ENCODE results near the gene ECM1. TPM values are rescaled to one million over a fixed set of nuclear protein-coding genes. Genes with fewer than 3 reads are reported as not detected.

ECM1 gene
- total RNA-seq, 4 donors from 2014 or later: 17.4 to 32.9 (median 18.6) TPM

- 39% methylated on average over 13 of the region's 13 CpGs for WGBS
- DNase-seq (ENCODE audit: extremely low spot score): peak; percentile 98
- H3K4me1 ChIP-seq: peaks cover 30 to 90% (median 67%) of the 10 kb centered on the region in 4 donors
- no peaks in the 10 kb centered on the region for H3K9me3 ChIP-seq
- peaks cover 6 to 36% (median 24%) of the 10 kb centered on the region in 4 donors for H3K36me3 ChIP-seq
- intact Hi-C loops (cut with DNase I): loop anchor here (10.0 kb wide), 1 partner anchor 262 kb away; no protein-coding TSS in a partner anchor
- peak overlapping the region in 3 of 4 donors; percentile 5 to 34 (median 6) for H3K4me3 ChIP-seq
- no peaks in the 10 kb centered on the region for H3K27me3 ChIP-seq
- peak; percentile 70 for TF ChIP-seq EP300 (IDR thresholded peaks at IDR 0.05)
- TF ChIP-seq POLR2AphosphoS5 (IDR thresholded peaks at IDR 0.05): peak; percentile 82 to 87
- TF ChIP-seq POLR2A (IDR thresholded peaks at IDR 0.05; ENCODE audit: low read depth): no peak
- no peak for TF ChIP-seq CTCF (IDR thresholded peaks at IDR 0.05)
- H3K27ac ChIP-seq (replicated peaks in 1 of 4): peak overlapping the region; percentile 91 to 96 (median 94)
Measured at GRCh38 chr1:150552128-150552910, 44.4 kb downstream of the ECM1 start.

- Histone ChIP-seq H3K4me3 (peak overlapping the region in 3 of 4 donors; percentile 5 to 34 (median 6)), H3K27me3 (no peaks in the 10 kb centered on the region), H3K4me1 (peaks cover 30 to 94% (median 69%) of the 10 kb centered on the region in 4 donors), H3K9me3 (no peaks in the 10 kb centered on the region), H3K27ac (replicated peaks in 1 of 4) (peak overlapping the region; percentile 91 to 96 (median 94)), H3K36me3 (peaks cover 6 to 41% (median 30%) of the 10 kb centered on the region in 4 donors)
- 81% methylated on average over 11 of the region's 12 CpGs for WGBS
- no peak for DNase-seq (ENCODE audit: extremely low spot score)
- TF ChIP-seq CTCF (IDR thresholded peaks at IDR 0.05) (no peak), EP300 (IDR thresholded peaks at IDR 0.05) (no peak), POLR2AphosphoS5 (IDR thresholded peaks at IDR 0.05) (no peak), POLR2A (IDR thresholded peaks at IDR 0.05; ENCODE audit: low read depth) (no peak)
- intact Hi-C loops (cut with DNase I): loop anchor here (10.0 kb wide), 1 partner anchor 262 kb away; no protein-coding TSS in a partner anchor
Measured at GRCh38 chr1:150552911-150553289, 45.0 kb downstream of the ECM1 start.

- Histone ChIP-seq H3K27ac (replicated peaks in 1 of 4) (peak overlapping the region; percentile 91 to 96 (median 94)), H3K36me3 (peaks cover 6 to 48% (median 36%) of the 10 kb centered on the region in 4 donors), H3K4me1 (peaks cover 35 to 94% (median 69%) of the 10 kb centered on the region in 4 donors), H3K4me3 (no peak overlapping the region), H3K9me3 (no peaks in the 10 kb centered on the region), H3K27me3 (no peaks in the 10 kb centered on the region)
- TF ChIP-seq POLR2AphosphoS5 (IDR thresholded peaks at IDR 0.05) (no peak), CTCF (IDR thresholded peaks at IDR 0.05) (no peak), EP300 (IDR thresholded peaks at IDR 0.05) (no peak), POLR2A (IDR thresholded peaks at IDR 0.05; ENCODE audit: low read depth) (no peak)
- WGBS: 87% methylated on average over 23 of the region's 23 CpGs
- DNase-seq (ENCODE audit: extremely low spot score): no peak
- intact Hi-C loops (cut with DNase I): loop anchor here (10.0 kb wide), 1 partner anchor 261 kb away; no protein-coding TSS in a partner anchor
Measured at GRCh38 chr1:150553392-150554085, 45.6 kb downstream of the ECM1 start.

GRCh38 chr1:150554086-150554452, 46.2 kb downstream of the ECM1 start:
- no peak for TF ChIP-seq CTCF (IDR thresholded peaks at IDR 0.05)
- no peak for TF ChIP-seq POLR2A (IDR thresholded peaks at IDR 0.05; ENCODE audit: low read depth)
- no peak for TF ChIP-seq EP300 (IDR thresholded peaks at IDR 0.05)
- TF ChIP-seq POLR2AphosphoS5 (IDR thresholded peaks at IDR 0.05): no peak
- DNase-seq (ENCODE audit: extremely low spot score): no peak
- Histone ChIP-seq H3K4me3 (no peak overlapping the region), H3K36me3 (peaks cover 6 to 52% (median 36%) of the 10 kb centered on the region in 4 donors), H3K4me1 (peaks cover 40 to 97% (median 72%) of the 10 kb centered on the region in 4 donors), H3K9me3 (no peaks in the 10 kb centered on the region), H3K27ac (replicated peaks in 1 of 4) (peak overlapping the region; percentile 91 to 96 (median 94)), H3K27me3 (no peaks in the 10 kb centered on the region)
- WGBS: 87% methylated on average over 8 of the region's 8 CpGs
- intact Hi-C loops (cut with DNase I): loop anchor here (10.0 kb wide), 1 partner anchor 261 kb away; no protein-coding TSS in a partner anchor
